Measurements from ENCODE around the gene C14orf180.
"Not testable (repeated sequence)": the region's sequence is repeated elsewhere in the genome, so short reads cannot be mapped to it uniquely, and the experiment has no call there.

C14orf180 gene

GRCh38 chr14:104563191-104563741 lies 16.3 kb upstream of the C14orf180 start:
- no peak for DNase-seq

GRCh38 chr14:104563742-104564615 lies 15.6 kb upstream of the C14orf180 start:
- DNase-seq, result peak; percentile 8

GRCh38 chr14:104564744-104565679 lies 14.6 kb upstream of the C14orf180 start:
- no peak for DNase-seq

- DNase-seq, result no peak
Measured at GRCh38 chr14:104567141-104567956, 12.2 kb upstream of the C14orf180 start.

- DNase-seq, result no peak
Measured at GRCh38 chr14:104567957-104568225, 11.7 kb upstream of the C14orf180 start.

GRCh38 chr14:104568620-104569019 lies 10.9 kb upstream of the C14orf180 start:
- no peak for DNase-seq

- no peak for DNase-seq
Measured at GRCh38 chr14:104569435-104569834, 10.1 kb upstream of the C14orf180 start.

- peak; percentile 13 for DNase-seq
Measured at GRCh38 chr14:104571246-104571645, 8.3 kb upstream of the C14orf180 start.

GRCh38 chr14:104572024-104572626 lies 7.4 kb upstream of the C14orf180 start:
- DNase-seq, result no peak

- DNase-seq, result no peak
Measured at GRCh38 chr14:104572668-104573067, 6.9 kb upstream of the C14orf180 start.

- DNase-seq, result no peak
Measured at GRCh38 chr14:104573930-104574329, 5.6 kb upstream of the C14orf180 start.

GRCh38 chr14:104574536-104574935 lies 5.0 kb upstream of the C14orf180 start:
- no peak for DNase-seq

GRCh38 chr14:104574978-104575583 lies 4.5 kb upstream of the C14orf180 start:
- DNase-seq, result no peak

GRCh38 chr14:104576232-104576969 lies 3.2 kb upstream of the C14orf180 start:
- no peak for DNase-seq

- DNase-seq, result no peak
Measured at GRCh38 chr14:104576970-104577332, 2.6 kb upstream of the C14orf180 start.

GRCh38 chr14:104577426-104577825 lies 2.1 kb upstream of the C14orf180 start:
- no peak for DNase-seq

- no peak for DNase-seq
Measured at GRCh38 chr14:104577847-104578301, 1.7 kb upstream of the C14orf180 start.

- DNase-seq, result no peak
Measured at GRCh38 chr14:104578321-104578720, 1.2 kb upstream of the C14orf180 start.

- not testable (repeated sequence) for DNase-seq
Measured at GRCh38 chr14:104579939-104580338, 375 bp downstream of the C14orf180 start.

GRCh38 chr14:104580961-104581360 lies 1.4 kb downstream of the C14orf180 start:
- DNase-seq, result no peak

GRCh38 chr14:104581521-104581920 lies 2.0 kb downstream of the C14orf180 start:
- no peak for DNase-seq
